ENCODE results near the gene ECE2.
"Not testable (repeated sequence)": the region's sequence is repeated elsewhere in the genome, so short reads cannot be mapped to it uniquely, and the experiment has no call there.

ECE2 gene

GRCh38 chr3:184267249-184267648 lies 8.6 kb upstream of the ECE2 start:
- not testable (repeated sequence) for DNase-seq (ENCODE audit: low spot score)

- DNase-seq (ENCODE audit: low spot score) = no peak
Measured at GRCh38 chr3:184272269-184272668, 3.6 kb upstream of the ECE2 start.

- no peak for DNase-seq (ENCODE audit: low spot score)
Measured at GRCh38 chr3:184275381-184275701, 481 bp upstream of the ECE2 start.

- DNase-seq (ENCODE audit: low spot score) = no peak
Measured at GRCh38 chr3:184277366-184277765, 1.5 kb downstream of the ECE2 start.

- no peak for DNase-seq (ENCODE audit: low spot score)
Measured at GRCh38 chr3:184282941-184283340, 7.1 kb downstream of the ECE2 start.

GRCh38 chr3:184283681-184284080 lies 7.9 kb downstream of the ECE2 start:
- DNase-seq (ENCODE audit: low spot score) = no peak

- peak; percentile 46 for DNase-seq (ENCODE audit: low spot score)
Measured at GRCh38 chr3:184284696-184285095, 8.9 kb downstream of the ECE2 start.

- DNase-seq (ENCODE audit: low spot score) = peak; percentile 37
Measured at GRCh38 chr3:184289426-184289938, 13.7 kb downstream of the ECE2 start.

GRCh38 chr3:184290331-184290730 lies 14.5 kb downstream of the ECE2 start:
- DNase-seq (ENCODE audit: low spot score) = no peak

GRCh38 chr3:184291044-184291737 lies 15.4 kb downstream of the ECE2 start:
- DNase-seq (ENCODE audit: low spot score) = no peak

GRCh38 chr3:184291738-184292445 lies 16.1 kb downstream of the ECE2 start:
- no peak for DNase-seq (ENCODE audit: low spot score)

GRCh38 chr3:184295771-184296170 lies 19.9 kb downstream of the ECE2 start:
- no peak for DNase-seq (ENCODE audit: low spot score)

GRCh38 chr3:184296616-184297015 lies 20.8 kb downstream of the ECE2 start:
- no peak for DNase-seq (ENCODE audit: low spot score)

- DNase-seq (ENCODE audit: low spot score) = peak; percentile 95
Measured at GRCh38 chr3:184298759-184299487, 23.1 kb downstream of the ECE2 start, which contains the start of gene PSMD2. Gene PSMD2, plus strand, starts transcription at chr3:184299241. Its CDS starts 26 bp downstream, at chr3:184299267.

- no peak for DNase-seq (ENCODE audit: low spot score)
Measured at GRCh38 chr3:184299488-184300377, 23.9 kb downstream of the ECE2 start.

- no peak for DNase-seq (ENCODE audit: low spot score)
Measured at GRCh38 chr3:184300378-184300720, 24.5 kb downstream of the ECE2 start.

- no peak for DNase-seq (ENCODE audit: low spot score)
Measured at GRCh38 chr3:184305577-184305976, 29.8 kb downstream of the ECE2 start.

GRCh38 chr3:184306341-184306972 lies 30.6 kb downstream of the ECE2 start:
- DNase-seq (ENCODE audit: low spot score) = no peak

GRCh38 chr3:184307915-184308314 lies 32.1 kb downstream of the ECE2 start:
- no peak for DNase-seq (ENCODE audit: low spot score)

GRCh38 chr3:184308744-184309143 lies 32.9 kb downstream of the ECE2 start:
- DNase-seq (ENCODE audit: low spot score) = no peak

- DNase-seq (ENCODE audit: low spot score) = no peak
Measured at GRCh38 chr3:184311633-184312032, 35.8 kb downstream of the ECE2 start.

GRCh38 chr3:184314363-184314699 lies 38.5 kb downstream of the ECE2 start, which contains the start of gene EIF4G1:
Gene EIF4G1, plus strand, starts transcription at chr3:184314606. Its CDS starts 1,191 bp downstream, at chr3:184315797.
- DNase-seq (ENCODE audit: low spot score) = peak; percentile 89
